ENCODE measurements around the gene GNG3. TPM values are rescaled to one million over a fixed set of nuclear protein-coding genes. Genes with fewer than 3 reads are reported as not detected.
"Not testable (repeated sequence)": the region's sequence is repeated elsewhere in the genome, so short reads cannot be mapped to it uniquely, and the experiment has no call there.

GNG3 gene
- total RNA-seq, 1 experiment from 2014 or later: not detected

- no peak overlapping the region for H3K4me3 Mint-ChIP-seq (ENCODE audit: low read depth, unreplicated experiment)
- CTCF ChIA-PET: no interaction called here
Observed at GRCh38 chr11:62682518-62682917, 25.0 kb upstream of the GNG3 start.

GRCh38 chr11:62687508-62688396, 19.7 kb upstream of the GNG3 start:
- H3K4me1 Mint-ChIP-seq (ENCODE audit: low read depth, unreplicated experiment): no peaks in the 10 kb centered on the region
- intact Hi-C loops (cut with micrococcal nuclease; ENCODE audit: unreplicated experiment): no loop called here
- CTCF ChIA-PET: no interaction called here
- no peak for DNase-seq
- no peak for TF ChIP-seq CTCF (IDR thresholded peaks at IDR 0.05; ENCODE audit: unreplicated experiment)
- H3K9me3 Mint-ChIP-seq (ENCODE audit: low read depth, unreplicated experiment): no peaks in the 10 kb centered on the region
- no TSS peak for BruUV-seq (replicated peaks)
- H3K27me3 Mint-ChIP-seq (ENCODE audit: unreplicated experiment): no peaks in the 10 kb centered on the region
- no peak overlapping the region for H3K4me3 Mint-ChIP-seq (ENCODE audit: low read depth, unreplicated experiment)
- no peak overlapping the region for H3K27ac Mint-ChIP-seq (ENCODE audit: unreplicated experiment)
- peaks cover 14% of the 10 kb centered on the region for H3K36me3 Mint-ChIP-seq (ENCODE audit: insufficient read depth, unreplicated experiment)

More at GRCh38 chr11:62682518-62682917, 25.0 kb upstream of the GNG3 start:
- DNase-seq: no peak
- H3K27ac Mint-ChIP-seq (ENCODE audit: unreplicated experiment): no peak overlapping the region
- intact Hi-C loops (cut with micrococcal nuclease; ENCODE audit: unreplicated experiment): no loop called here
- H3K9me3 Mint-ChIP-seq (ENCODE audit: low read depth, unreplicated experiment): no peaks in the 10 kb centered on the region
- H3K36me3 Mint-ChIP-seq (ENCODE audit: insufficient read depth, unreplicated experiment): peaks cover 26% of the 10 kb centered on the region
- H3K4me1 Mint-ChIP-seq (ENCODE audit: low read depth, unreplicated experiment): peaks cover 14% of the 10 kb centered on the region
- BruUV-seq (replicated peaks): no TSS peak
- no peaks in the 10 kb centered on the region for H3K27me3 Mint-ChIP-seq (ENCODE audit: unreplicated experiment)
- no peak for TF ChIP-seq CTCF (IDR thresholded peaks at IDR 0.05; ENCODE audit: unreplicated experiment)

GRCh38 chr11:62688491-62688890, 19.0 kb upstream of the GNG3 start:
- CTCF ChIA-PET: interaction anchor here (0.6 kb wide), 1 partner anchor 41 kb away, joined by 3 read pairs; no protein-coding TSS in a partner anchor
- BruUV-seq (replicated peaks): TSS peak; percentile 25
- intact Hi-C loops (cut with micrococcal nuclease; ENCODE audit: unreplicated experiment): no loop called here
- Mint-ChIP-seq H3K27ac (ENCODE audit: unreplicated experiment) (no peak overlapping the region), H3K36me3 (ENCODE audit: insufficient read depth, unreplicated experiment) (peaks cover 15% of the 10 kb centered on the region), H3K9me3 (ENCODE audit: low read depth, unreplicated experiment) (no peaks in the 10 kb centered on the region), H3K4me3 (ENCODE audit: low read depth, unreplicated experiment) (no peak overlapping the region), H3K27me3 (ENCODE audit: unreplicated experiment) (no peaks in the 10 kb centered on the region), H3K4me1 (ENCODE audit: low read depth, unreplicated experiment) (no peaks in the 10 kb centered on the region)
- no peak for DNase-seq
- TF ChIP-seq CTCF (IDR thresholded peaks at IDR 0.05; ENCODE audit: unreplicated experiment): no peak

- Mint-ChIP-seq H3K4me1 (ENCODE audit: low read depth, unreplicated experiment) (no peaks in the 10 kb centered on the region), H3K27me3 (ENCODE audit: unreplicated experiment) (no peaks in the 10 kb centered on the region), H3K9me3 (ENCODE audit: low read depth, unreplicated experiment) (no peaks in the 10 kb centered on the region), H3K36me3 (ENCODE audit: insufficient read depth, unreplicated experiment) (peaks cover 18% of the 10 kb centered on the region), H3K4me3 (ENCODE audit: low read depth, unreplicated experiment) (no peak within 1 kb of the TSS), H3K27ac (ENCODE audit: unreplicated experiment) (no peak within 1 kb of the TSS)
- TF ChIP-seq CTCF (IDR thresholded peaks at IDR 0.05; ENCODE audit: unreplicated experiment): no peak
- intact Hi-C loops (cut with micrococcal nuclease; ENCODE audit: unreplicated experiment): no loop called here
- no TSS peak for BruUV-seq (replicated peaks)
- DNase-seq: no peak
- CTCF ChIA-PET: interaction anchor here (0.5 to 1.4 kb wide), 3 partner anchors 8 to 40 kb away, joined by 3 read pairs; no protein-coding TSS in a partner anchor
Observed at GRCh38 chr11:62689421-62690183, 17.9 kb upstream of the GNG3 start, which contains the start of gene LRRN4CL. Gene LRRN4CL (minus strand): TSS chr11:62689530. CDS start chr11:62688508, 1,022 bp downstream.

GRCh38 chr11:62693624-62694023, 13.9 kb upstream of the GNG3 start:
- H3K4me3 Mint-ChIP-seq (ENCODE audit: low read depth, unreplicated experiment); H3K4me1 Mint-ChIP-seq (ENCODE audit: low read depth, unreplicated experiment); BruUV-seq (replicated peaks); H3K27ac Mint-ChIP-seq (ENCODE audit: unreplicated experiment); intact Hi-C loops (cut with micrococcal nuclease; ENCODE audit: unreplicated experiment); DNase-seq; H3K27me3 Mint-ChIP-seq (ENCODE audit: unreplicated experiment); H3K9me3 Mint-ChIP-seq (ENCODE audit: low read depth, unreplicated experiment): not testable (repeated sequence)
- peaks cover 46% of the 10 kb centered on the region for H3K36me3 Mint-ChIP-seq (ENCODE audit: insufficient read depth, unreplicated experiment)
- CTCF ChIA-PET: interaction anchor here (0.6 to 1.1 kb wide), 5 partner anchors 8 to 69 kb away, joined by 3 to 4 read pairs (median 4); partner anchors contain the start of genes LBHD1 and UQCC3

Data from Calu3 (cell line).